SK-N-SH (cell line): ENCODE data around the gene PRKN. TPM values are rescaled to one million over a fixed set of nuclear protein-coding genes. Genes with fewer than 3 reads are reported as not detected.

ENCODE experiments used
- CTCF ChIA-PET: fragments of 300-600, 350-600 bp; formaldehyde crosslinking; extraction: SDS; loops from one replicate; lab custom pipeline; 2021; lab: Yijun Ruan, JAX
- POLR2A ChIA-PET: fragments of 350-600 bp; sonication (Branson Sonifier 250); formaldehyde crosslinking; extraction: SDS; loops from one replicate; lab custom pipeline; 2020; ENCODE audit warnings: antibody characterized with exemption, inconsistent platforms; lab: Yijun Ruan, JAX
- DNase-seq: peaks from one replicate; pipeline ENCODE4 v3.0.0; 2012
- H2AFZ ChIP-seq: fragments of 200-600 bp; sonication (generic); 2 replicates; pipeline ENCODE4 v1.8.1; 2016; ENCODE audit warnings: antibody characterized with exemption, mild to moderate bottlenecking, low read depth
- H3F3A ChIP-seq: fragments of 200-600 bp; sonication (generic); replicated peaks from 2 replicates; pipeline ENCODE3; 2016; ENCODE audit warnings: antibody characterized with exemption, mild to moderate bottlenecking; ENCODE audit not compliant: insufficient read depth
- H3K27ac ChIP-seq, 2 experiments: fragments of 200-500 bp in 1 of 2; fragments of 200-600 bp in 1 of 2; sonication (Bioruptor generic) in 1 of 2; sonication (generic), shearing (Covaris generic) in 1 of 2; 2 replicates each; pipeline versions ENCODE4 v1.5.1 to v1.6.1; 2014 to 2016; ENCODE audit warnings: low read depth in 2 of 2, inconsistent platforms in 1 of 2, low read length in 1 of 2, mild to moderate bottlenecking in 1 of 2, mixed read lengths in 1 of 2
- H3K27me3 ChIP-seq: fragments of 200-600 bp; sonication (generic), shearing (Covaris generic); 2 replicates; pipeline ENCODE4 v1.6.1; 2016; ENCODE audit warnings: mixed run types; ENCODE audit not compliant: insufficient read depth
- H3K36me3 ChIP-seq, 2 experiments: fragments of 200-500 bp in 1 of 2; fragments of 200-600 bp in 1 of 2; sonication (Bioruptor generic) in 1 of 2; sonication (generic) in 1 of 2; replicated peaks in 1 of 2; 2 replicates each; pipeline versions ENCODE3 to v1.5.1; 2014 to 2016; ENCODE audit warnings: low read length in 1 of 2, mild to moderate bottlenecking in 1 of 2; ENCODE audit not compliant: insufficient read depth in 2 of 2, control insufficient read depth in 1 of 2
- H3K4me1 ChIP-seq, 2 experiments: fragments of 200-500 bp in 1 of 2; fragments of 200-600 bp in 1 of 2; sonication (Bioruptor generic) in 1 of 2; sonication (generic), shearing (Covaris generic) in 1 of 2; 2 replicates each; pipeline versions ENCODE4 v1.5.1 to v1.6.1; 2014 to 2016; ENCODE audit warnings: low read depth in 1 of 2, low read length in 1 of 2, mixed run types in 1 of 2; ENCODE audit not compliant: insufficient read depth in 2 of 2, control insufficient read depth in 1 of 2
- H3K4me2 ChIP-seq: fragments of 200-600 bp; sonication (generic), shearing (Covaris generic); 2 replicates; pipeline ENCODE4 v1.6.1; 2017; ENCODE audit warnings: mixed run types
- H3K4me3 ChIP-seq, 2 experiments: fragments of 200-500 bp in 1 of 2; fragments of 200-600 bp in 1 of 2; sonication (Bioruptor generic) in 1 of 2; sonication (generic), shearing (Covaris generic) in 1 of 2; 2 replicates each; pipeline versions ENCODE4 v1.5.1 to v1.8.1; 2014 to 2016; ENCODE audit warnings: low read depth in 2 of 2, inconsistent platforms in 1 of 2, low read length in 1 of 2, mild to moderate bottlenecking in 1 of 2, mixed read lengths in 1 of 2, moderate library complexity in 1 of 2
- H3K79me2 ChIP-seq: fragments of 200-600 bp; sonication (generic); 2 replicates; pipeline ENCODE4 v1.8.1; 2017; ENCODE audit warnings: mild to moderate bottlenecking; ENCODE audit not compliant: insufficient read depth
- H3K9ac ChIP-seq: fragments of 200-600 bp; sonication (generic); 2 replicates; pipeline ENCODE4 v1.6.1; 2017; ENCODE audit warnings: mixed run types
- H3K9me2 ChIP-seq: fragments of 200-600 bp; sonication (generic); 2 replicates; pipeline ENCODE4 v1.6.1; 2017; ENCODE audit warnings: mixed run types
- H3K9me3 ChIP-seq: fragments of 200-600 bp; sonication (generic); 2 replicates; pipeline ENCODE4 v1.6.1; 2017; ENCODE audit warnings: mixed run types, mild to moderate bottlenecking, moderate library complexity
- H4K20me1 ChIP-seq: fragments of 200-600 bp; sonication (generic); 2 replicates; pipeline ENCODE4 v1.6.1; 2017; ENCODE audit warnings: mild to moderate bottlenecking, mixed run types; ENCODE audit not compliant: insufficient read depth
- CHD2 ChIP-seq: fragments of 150-350 bp; IDR thresholded peaks from 2 replicates; pipeline ENCODE4 v1.6.1; 2018; ENCODE audit warnings: low read length; ENCODE audit not compliant: partially characterized antibody
- EP300 ChIP-seq, 2 experiments: IDR thresholded peaks; 2 replicates each; pipeline versions ENCODE4 v1.4.0 to v1.6.1; 2012; ENCODE audit warnings: borderline replicate concordance in 1 of 2, low read depth in 1 of 2, low read length in 1 of 2
- EZH2phosphoT487 ChIP-seq: fragments of 200-600 bp; sonication (generic); IDR thresholded peaks from 2 replicates; pipeline ENCODE4 v1.6.1; 2017; ENCODE audit warnings: low read depth, mixed run types, mild to moderate bottlenecking, antibody characterized with exemption, moderate library complexity, borderline replicate concordance
- FOXM1 ChIP-seq: IDR thresholded peaks from 2 replicates; pipeline ENCODE4 v1.4.0; 2012; ENCODE audit warnings: low read depth, mild to moderate bottlenecking
- GABPA ChIP-seq: IDR thresholded peaks from 2 replicates; pipeline ENCODE4 v1.4.0; 2012; ENCODE audit warnings: low read depth, mild to moderate bottlenecking
- IRF3 ChIP-seq: fragments of 150-350 bp; IDR thresholded peaks from 2 replicates; pipeline ENCODE4 v1.6.1; 2016; ENCODE audit warnings: mild to moderate bottlenecking, low read depth, low read length
- JUND ChIP-seq: IDR thresholded peaks from 2 replicates; pipeline ENCODE4 v1.4.0; 2012
- MEF2A ChIP-seq: IDR thresholded peaks from 2 replicates; pipeline ENCODE4 v1.4.0; 2012; ENCODE audit warnings: low read depth, borderline replicate concordance
- NFIC ChIP-seq: IDR thresholded peaks from 2 replicates; pipeline ENCODE4 v1.4.0; 2012; ENCODE audit warnings: borderline replicate concordance
- RAD21 ChIP-seq: IDR thresholded peaks from 2 replicates; pipeline ENCODE4 v1.6.1; 2012; ENCODE audit warnings: mild to moderate bottlenecking, low read length
- RCOR1 ChIP-seq: fragments of 150-350 bp; IDR thresholded peaks from 2 replicates; pipeline ENCODE4 v1.6.1; 2017; ENCODE audit warnings: antibody characterized with exemption, low read length
- REST ChIP-seq: IDR thresholded peaks from 2 replicates; pipeline ENCODE4 v1.6.1; 2012; ENCODE audit warnings: mild to moderate bottlenecking, low read depth, low read length, moderate library complexity
- SIN3A ChIP-seq: IDR thresholded peaks from 2 replicates; pipeline ENCODE4 v1.6.1; 2012; ENCODE audit warnings: low read depth, mild to moderate bottlenecking, low read length, moderate library complexity, borderline replicate concordance
- TAF1 ChIP-seq: IDR thresholded peaks from 2 replicates; pipeline ENCODE4 v1.6.1; 2012; ENCODE audit warnings: low read depth, mild to moderate bottlenecking, low read length, moderate library complexity, borderline replicate concordance
- TCF12 ChIP-seq: IDR thresholded peaks from 2 replicates; pipeline ENCODE4 v1.4.0; 2012
- USF2 ChIP-seq: fragments of 150-350 bp; IDR thresholded peaks from 2 replicates; pipeline ENCODE4 v1.6.1; 2017; ENCODE audit warnings: antibody characterized with exemption, low read length, low read depth, borderline replicate concordance
- WGBS: methylation state at CpG from one replicate; pipeline ENCODE4 v1.1.6; 2017; ENCODE audit warnings: low lambda C conversion rate; 5-methylcytosine and 5-hydroxymethylcytosine counted together
- polyA plus RNA-seq, 3 experiments: library from polyadenylated mRNA; depleted of rRNA; stranded (reverse); fragments of >200 nt; gene quantifications; 2 replicates each; pipeline ENCODE4 v1.2.3, GENCODE V29; 2012
- TF ChIP-seq, protein P1 (sequence below): IDR thresholded peaks from 2 replicates; pipeline ENCODE4 v1.4.0; 2012; ENCODE audit warnings: low read depth, borderline replicate concordance
- TF ChIP-seq, protein P2 (sequence below): IDR thresholded peaks from 2 replicates; pipeline ENCODE4; 2012
- TF ChIP-seq, protein P3 (sequence below): IDR thresholded peaks from 2 replicates; pipeline ENCODE4 v1.4.0; 2012; ENCODE audit warnings: low read depth

The PRKN gene
- polyA plus RNA-seq, 1 of the 3 experiments (the other 2 are of a cell fraction) = 0.76 TPM

DNA sequence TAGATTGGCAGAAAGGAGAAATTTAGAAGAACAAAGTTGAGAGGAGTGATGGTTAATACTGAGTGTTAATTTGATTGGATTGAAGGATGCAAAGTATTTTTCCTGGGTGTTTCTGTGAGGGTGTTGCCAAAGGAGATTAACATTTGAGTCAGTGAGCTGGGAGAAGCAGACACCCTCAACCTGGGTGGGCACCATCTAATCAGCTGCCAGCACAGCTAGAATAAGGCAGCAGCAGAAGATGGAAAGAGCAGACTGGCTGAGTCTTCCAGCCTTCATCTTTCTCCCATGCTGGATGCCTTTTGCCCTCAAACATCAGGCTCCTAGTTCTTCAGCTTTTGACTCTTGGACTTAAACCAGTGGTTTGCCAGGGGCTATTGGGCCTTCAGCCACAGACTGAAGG, 1016.1 kb downstream of the PRKN start:
- Histone ChIP-seq H3K27me3 (no peaks in the 10 kb centered on the region), H3K4me3 (no peak overlapping the region), H4K20me1 (no peaks in the 10 kb centered on the region), H3K9me2 (no peaks in the 10 kb centered on the region), H3K4me1 (no peaks in the 10 kb centered on the region; a peak in 1 of 4 replicates), H3K9me3 (no peaks in the 10 kb centered on the region), H3K4me2 (no peak overlapping the region), H3K27ac (no peak overlapping the region), H3K9ac (no peak overlapping the region), H3F3A (no peaks in the 10 kb centered on the region), H3K36me3 (no peaks in the 10 kb centered on the region), H2AFZ (no peak overlapping the region), H3K79me2 (no peaks in the 10 kb centered on the region)
- DNase-seq = no peak
- POLR2A ChIA-PET = no interaction called here
- TF ChIP-seq GABPA (no peak), FOXM1 (no peak), JUND (no peak), CHD2 (no peak), TCF12 (no peak), SIN3A (no peak), NFIC (no peak), EP300 (IDR thresholded peaks at IDR 0.05; ENCODE audit: borderline replicate concordance in 1 of 2, low read depth in 1 of 2, low read length in 1 of 2) (no peak), USF2 (no peak), RAD21 (no peak), IRF3 (no peak), TAF1 (no peak)
- TF ChIP-seq, protein P1, sequence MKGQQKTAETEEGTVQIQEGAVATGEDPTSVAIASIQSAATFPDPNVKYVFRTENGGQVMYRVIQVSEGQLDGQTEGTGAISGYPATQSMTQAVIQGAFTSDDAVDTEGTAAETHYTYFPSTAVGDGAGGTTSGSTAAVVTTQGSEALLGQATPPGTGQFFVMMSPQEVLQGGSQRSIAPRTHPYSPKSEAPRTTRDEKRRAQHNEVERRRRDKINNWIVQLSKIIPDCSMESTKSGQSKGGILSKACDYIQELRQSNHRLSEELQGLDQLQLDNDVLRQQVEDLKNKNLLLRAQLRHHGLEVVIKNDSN = no peak
- TF ChIP-seq, protein P2, sequence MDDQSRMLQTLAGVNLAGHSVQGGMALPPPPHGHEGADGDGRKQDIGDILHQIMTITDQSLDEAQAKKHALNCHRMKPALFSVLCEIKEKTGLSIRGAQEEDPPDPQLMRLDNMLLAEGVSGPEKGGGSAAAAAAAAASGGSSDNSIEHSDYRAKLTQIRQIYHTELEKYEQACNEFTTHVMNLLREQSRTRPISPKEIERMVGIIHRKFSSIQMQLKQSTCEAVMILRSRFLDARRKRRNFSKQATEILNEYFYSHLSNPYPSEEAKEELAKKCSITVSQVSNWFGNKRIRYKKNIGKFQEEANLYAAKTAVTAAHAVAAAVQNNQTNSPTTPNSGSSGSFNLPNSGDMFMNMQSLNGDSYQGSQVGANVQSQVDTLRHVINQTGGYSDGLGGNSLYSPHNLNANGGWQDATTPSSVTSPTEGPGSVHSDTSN = no peak
- TF ChIP-seq, protein P3, sequence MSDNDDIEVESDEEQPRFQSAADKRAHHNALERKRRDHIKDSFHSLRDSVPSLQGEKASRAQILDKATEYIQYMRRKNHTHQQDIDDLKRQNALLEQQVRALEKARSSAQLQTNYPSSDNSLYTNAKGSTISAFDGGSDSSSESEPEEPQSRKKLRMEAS = no peak
- CTCF ChIA-PET = no interaction called here

DNA sequence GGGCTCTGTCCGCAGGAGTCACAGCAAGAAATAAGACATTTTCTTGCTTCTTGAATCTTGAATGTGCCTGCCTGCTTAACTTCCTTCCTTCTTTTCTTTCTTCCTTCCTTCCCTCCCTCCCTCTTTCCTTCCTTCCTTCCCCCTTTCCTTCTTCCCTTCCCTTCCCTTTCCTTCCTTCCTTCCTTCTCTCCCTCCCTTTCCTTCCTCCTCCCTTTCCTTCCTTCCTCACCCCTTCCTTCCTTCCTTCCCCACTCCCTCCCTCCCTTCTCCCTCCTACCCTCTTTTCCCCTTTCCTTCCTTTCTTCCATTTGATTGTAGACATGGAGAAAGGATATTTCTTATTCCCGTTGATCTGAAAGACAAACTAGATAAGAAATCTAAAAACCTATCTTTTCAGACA, 1016.9 kb downstream of the PRKN start:
- 47% methylated on average over 2 of the region's 2 CpGs for WGBS
- Histone ChIP-seq H4K20me1 (no peaks in the 10 kb centered on the region), H3K27me3 (no peaks in the 10 kb centered on the region), H3K27ac (no peak overlapping the region), H3K4me3 (no peak overlapping the region), H3K4me1 (no peaks in the 10 kb centered on the region), H3F3A (no peaks in the 10 kb centered on the region), H3K4me2 (no peak overlapping the region), H2AFZ (no peak overlapping the region), H3K79me2 (no peaks in the 10 kb centered on the region), H3K9me2 (no peaks in the 10 kb centered on the region), H3K36me3 (no peaks in the 10 kb centered on the region), H3K9me3 (no peaks in the 10 kb centered on the region), H3K9ac (no peak overlapping the region)
- no peak for DNase-seq
- CTCF ChIA-PET = no interaction called here
- POLR2A ChIA-PET = no interaction called here
- no peak for TF ChIP-seq MEF2A
- no peak for TF ChIP-seq REST
- TF ChIP-seq RCOR1 = no peak
- no peak for TF ChIP-seq RAD21
- TF ChIP-seq, protein P3 = no peak
- TF ChIP-seq, protein P2 = no peak
- no peak for TF ChIP-seq CHD2
- no peak for TF ChIP-seq EZH2phosphoT487
